NT2/D1 (cell line): ENCODE results near the gene EPO.
A peak's percentile ranks its signal among the peaks of the same experiment; 100 is the strongest.

Experiments
- DNase-seq: peaks from one replicate; pipeline ENCODE4 v3.0.0-alpha.2; 2011; ENCODE audit warnings: low read depth, low spot score
- H3K27me3 ChIP-seq: 2 replicates; pipeline ENCODE4 v1.6.0; 2011; ENCODE audit warnings: mild to moderate bottlenecking; ENCODE audit not compliant: insufficient read length, insufficient read depth
- H3K36me3 ChIP-seq: 2 replicates; pipeline ENCODE4 v1.6.1; 2011; ENCODE audit warnings: mild to moderate bottlenecking, low read length, mixed read lengths; ENCODE audit not compliant: insufficient read depth, insufficient read length
- H3K4me1 ChIP-seq: 2 replicates; pipeline ENCODE4 v1.5.1; 2011; ENCODE audit not compliant: insufficient read depth, insufficient read length
- H3K4me3 ChIP-seq: 2 replicates; pipeline ENCODE4 v1.5.1; 2011; ENCODE audit warnings: low read depth; ENCODE audit not compliant: insufficient read length
- H3K9ac ChIP-seq: 2 replicates; pipeline ENCODE4 v1.6.0; 2011; ENCODE audit warnings: low read depth; ENCODE audit not compliant: insufficient read length
- H3K9me3 ChIP-seq: 2 replicates; pipeline ENCODE4 v1.5.1; 2011; ENCODE audit warnings: mild to moderate bottlenecking, low read length; ENCODE audit not compliant: insufficient read depth
- SUZ12 ChIP-seq: IDR thresholded peaks from 2 replicates; pipeline ENCODE4 v1.6.1; 2011; ENCODE audit not compliant: insufficient read length, insufficient read depth; ENCODE audit errors: extremely low read depth
- YY1 ChIP-seq: IDR thresholded peaks from 2 replicates; pipeline ENCODE4 v1.6.1; 2011; ENCODE audit not compliant: insufficient read length, insufficient read depth
- ZNF274 ChIP-seq: IDR thresholded peaks from 2 replicates; pipeline ENCODE4 v1.6.1; 2011; ENCODE audit warnings: mild to moderate bottlenecking, low read depth, low read length

The EPO gene

DNA sequence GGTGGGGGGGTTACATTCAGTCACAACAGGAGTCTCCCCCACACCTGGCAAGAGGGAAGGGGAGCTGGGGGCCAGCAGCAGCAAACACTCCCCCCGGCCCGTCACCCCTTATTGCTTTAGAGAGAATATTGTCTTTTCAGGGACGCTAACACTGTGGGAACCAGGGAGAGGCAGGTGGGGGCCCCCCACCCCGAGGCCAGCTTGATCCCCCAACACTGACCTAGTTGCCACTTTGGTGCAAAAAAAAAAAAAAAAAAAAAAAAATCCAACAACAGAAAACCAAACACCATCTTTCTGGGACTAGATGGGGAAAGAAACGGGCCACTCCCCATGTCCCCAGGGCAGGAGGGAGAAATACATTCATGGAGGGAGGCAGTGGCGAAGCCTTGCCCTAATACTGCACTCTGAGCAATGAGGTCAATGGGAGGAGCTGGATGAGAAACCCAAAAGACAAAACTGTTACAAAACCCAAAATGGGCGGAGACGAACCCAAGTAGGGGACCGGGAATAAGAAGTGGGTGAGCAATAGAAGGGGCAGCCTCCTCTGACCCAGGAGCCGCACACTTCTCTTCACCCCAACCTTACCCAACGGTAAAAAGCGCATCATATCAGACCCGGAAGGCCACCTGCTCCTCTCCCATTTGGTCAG lies 40.2 kb upstream of the EPO start:
- no peaks in the 10 kb centered on the region for H3K9me3 ChIP-seq
- peaks cover 76% of the 10 kb centered on the region for H3K36me3 ChIP-seq
- H3K27me3 ChIP-seq: no peaks in the 10 kb centered on the region
- no peak overlapping the region for H3K4me3 ChIP-seq
- H3K9ac ChIP-seq: no peak overlapping the region
- no peak for TF ChIP-seq ZNF274
- no peak for TF ChIP-seq YY1
- TF ChIP-seq SUZ12: no peak
- peaks cover 23% of the 10 kb centered on the region for H3K4me1 ChIP-seq
- no peak for DNase-seq

DNA sequence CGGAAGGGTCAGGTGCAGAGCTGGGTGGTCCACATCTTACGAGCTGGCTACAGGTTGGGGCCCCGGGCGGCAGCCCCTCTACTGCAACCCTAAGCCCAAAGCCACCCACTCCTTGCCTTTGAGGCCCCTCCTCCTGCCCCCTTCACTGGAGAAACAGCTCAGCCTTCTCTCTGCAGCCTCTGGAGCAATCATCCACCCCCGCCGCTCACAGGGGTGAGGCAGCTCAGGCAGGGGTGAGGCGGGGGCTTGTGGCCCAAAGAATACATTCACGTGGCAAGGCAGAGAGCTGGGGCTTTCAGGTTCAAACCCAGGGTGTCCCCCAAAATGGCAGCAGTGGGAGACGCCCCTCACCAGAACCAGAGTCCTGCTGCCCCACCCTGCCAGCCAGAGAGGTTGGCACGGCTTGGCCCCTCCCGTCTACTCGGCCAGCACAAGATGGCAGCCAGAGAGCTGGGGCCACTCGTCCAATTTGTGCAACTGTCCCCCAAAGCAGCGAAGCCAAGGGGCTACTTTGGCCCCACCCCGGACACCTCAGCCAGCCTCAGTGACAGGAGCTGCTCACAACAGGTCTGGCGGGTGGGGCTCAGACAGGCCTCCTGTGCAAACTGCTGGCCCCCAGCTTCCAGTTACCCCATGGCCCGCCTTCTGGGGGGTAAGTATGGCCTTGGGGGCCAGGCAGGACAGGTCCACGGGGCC lies 39.5 kb upstream of the EPO start:
- H3K9ac ChIP-seq: no peak overlapping the region

DNA sequence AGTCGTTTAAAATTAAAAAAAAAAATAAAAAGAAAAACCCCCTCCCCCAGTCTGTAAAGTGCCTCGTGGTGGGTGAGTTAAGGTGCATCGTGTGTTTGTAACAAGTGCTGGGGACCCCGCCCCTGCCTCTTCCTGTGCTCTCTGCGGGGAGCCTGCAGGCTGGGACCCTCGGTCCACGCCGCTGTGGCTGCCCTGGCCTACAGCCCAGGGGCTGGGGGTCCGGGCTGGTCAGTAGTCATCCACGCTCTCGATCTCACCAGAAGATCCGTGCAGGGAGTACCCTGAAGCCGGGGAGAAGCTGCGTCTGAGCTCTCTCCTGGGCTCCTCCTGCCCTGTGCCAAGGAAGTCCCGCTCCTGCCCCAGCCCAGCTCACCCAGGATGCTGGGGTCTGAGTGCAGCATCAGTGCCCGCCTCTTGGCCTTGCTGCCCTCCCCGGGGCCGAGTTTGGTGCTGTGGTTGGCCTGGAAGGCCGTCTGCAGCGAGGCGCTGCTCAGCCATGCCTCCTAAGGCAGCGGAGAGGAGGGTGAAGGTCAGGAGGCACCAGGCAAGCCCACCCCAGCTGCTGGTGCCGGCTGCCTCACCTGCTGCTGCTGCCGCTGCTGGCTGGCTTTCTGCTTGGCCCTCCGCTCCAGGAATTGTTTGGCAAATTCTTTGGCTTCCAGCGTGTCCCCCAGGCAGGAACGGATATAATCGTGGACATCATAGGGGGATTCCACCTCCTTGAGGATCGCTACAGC lies 38.6 kb upstream of the EPO start:
- Histone ChIP-seq H3K27me3 (no peaks in the 10 kb centered on the region), H3K36me3 (peaks cover 88% of the 10 kb centered on the region), H3K9me3 (no peaks in the 10 kb centered on the region), H3K4me1 (peaks cover 20% of the 10 kb centered on the region), H3K9ac (peak overlapping the region; percentile 32), H3K4me3 (no peak overlapping the region)
- no peak for TF ChIP-seq SUZ12
- no peak for TF ChIP-seq ZNF274
- no peak for TF ChIP-seq YY1
- DNase-seq: no peak

More for the DNA sequence above, 39.5 kb upstream of the EPO start:
- Histone ChIP-seq H3K4me3 (no peak overlapping the region), H3K4me1 (peaks cover 23% of the 10 kb centered on the region), H3K36me3 (peaks cover 83% of the 10 kb centered on the region), H3K27me3 (no peaks in the 10 kb centered on the region), H3K9me3 (no peaks in the 10 kb centered on the region)
- DNase-seq: no peak
- no peak for TF ChIP-seq ZNF274
- TF ChIP-seq SUZ12: no peak
- no peak for TF ChIP-seq YY1

DNA sequence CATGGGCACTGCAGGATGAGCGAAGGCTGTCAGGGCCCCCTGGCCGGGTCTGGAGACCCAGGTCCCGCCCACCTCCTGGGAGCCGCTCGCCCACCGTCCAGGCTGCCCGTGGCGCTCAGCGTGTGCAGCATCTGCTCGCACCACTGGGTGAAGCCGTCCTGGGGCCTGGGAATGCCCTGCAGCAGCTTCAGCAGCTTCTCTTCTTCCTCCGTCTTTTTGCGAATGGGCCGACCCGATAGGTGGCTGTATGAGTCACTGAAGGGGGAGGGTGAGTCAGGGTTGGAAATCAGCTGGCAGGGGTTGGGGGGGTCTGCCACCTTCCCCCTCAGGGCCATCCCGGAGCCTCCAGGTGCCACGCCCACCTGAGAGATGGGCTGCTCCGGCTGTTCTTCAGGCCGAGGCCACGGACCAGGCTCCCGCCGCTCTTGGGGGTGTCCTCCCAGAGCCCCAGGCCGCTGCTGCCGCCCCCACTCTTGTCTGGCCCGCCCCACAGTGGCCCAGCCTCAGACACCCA lies 38.0 kb upstream of the EPO start:
- TF ChIP-seq YY1 (no peak), SUZ12 (no peak), ZNF274 (no peak)
- Histone ChIP-seq H3K4me1 (peaks cover 19% of the 10 kb centered on the region), H3K27me3 (no peaks in the 10 kb centered on the region), H3K9me3 (no peaks in the 10 kb centered on the region), H3K36me3 (peaks cover 88% of the 10 kb centered on the region), H3K4me3 (no peak overlapping the region), H3K9ac (peak overlapping the region; percentile 32)
- no peak for DNase-seq

DNA sequence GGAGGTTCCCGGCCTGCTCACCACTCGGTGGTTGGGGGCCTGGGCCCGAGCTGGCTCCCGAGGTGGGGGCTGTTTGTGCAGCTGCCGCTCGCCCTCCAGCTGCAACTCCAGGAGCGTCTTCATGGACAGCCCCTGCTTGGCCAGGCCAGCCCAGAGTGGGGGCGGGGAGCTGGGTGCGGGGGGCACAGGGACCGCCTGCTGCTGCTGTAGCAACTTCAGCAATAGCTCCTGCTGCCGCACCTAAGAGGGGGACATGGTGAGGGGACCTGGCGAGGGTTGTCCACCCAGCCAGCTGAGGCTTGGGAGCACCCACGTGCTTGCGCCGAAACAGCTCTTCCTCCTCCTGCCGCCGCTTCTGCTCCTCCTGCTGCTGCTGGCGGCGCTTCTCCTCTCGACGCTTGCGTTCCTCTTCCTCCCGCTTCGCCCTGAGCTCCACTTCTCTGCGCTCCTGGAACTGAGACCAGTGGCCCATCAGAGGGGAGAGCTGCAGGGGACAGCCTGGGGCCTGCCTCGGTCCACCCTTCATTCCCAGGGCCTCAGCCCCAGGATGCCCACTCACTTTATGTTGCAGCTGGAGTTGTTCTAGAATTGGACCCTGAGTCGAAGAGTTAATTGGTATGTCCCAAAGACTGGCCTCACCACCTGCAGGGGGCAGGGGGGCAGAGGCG lies 37.1 kb upstream of the EPO start:
- H3K36me3 ChIP-seq: peaks cover 85% of the 10 kb centered on the region
- TF ChIP-seq YY1 (no peak), SUZ12 (no peak), ZNF274 (no peak)

DNA sequence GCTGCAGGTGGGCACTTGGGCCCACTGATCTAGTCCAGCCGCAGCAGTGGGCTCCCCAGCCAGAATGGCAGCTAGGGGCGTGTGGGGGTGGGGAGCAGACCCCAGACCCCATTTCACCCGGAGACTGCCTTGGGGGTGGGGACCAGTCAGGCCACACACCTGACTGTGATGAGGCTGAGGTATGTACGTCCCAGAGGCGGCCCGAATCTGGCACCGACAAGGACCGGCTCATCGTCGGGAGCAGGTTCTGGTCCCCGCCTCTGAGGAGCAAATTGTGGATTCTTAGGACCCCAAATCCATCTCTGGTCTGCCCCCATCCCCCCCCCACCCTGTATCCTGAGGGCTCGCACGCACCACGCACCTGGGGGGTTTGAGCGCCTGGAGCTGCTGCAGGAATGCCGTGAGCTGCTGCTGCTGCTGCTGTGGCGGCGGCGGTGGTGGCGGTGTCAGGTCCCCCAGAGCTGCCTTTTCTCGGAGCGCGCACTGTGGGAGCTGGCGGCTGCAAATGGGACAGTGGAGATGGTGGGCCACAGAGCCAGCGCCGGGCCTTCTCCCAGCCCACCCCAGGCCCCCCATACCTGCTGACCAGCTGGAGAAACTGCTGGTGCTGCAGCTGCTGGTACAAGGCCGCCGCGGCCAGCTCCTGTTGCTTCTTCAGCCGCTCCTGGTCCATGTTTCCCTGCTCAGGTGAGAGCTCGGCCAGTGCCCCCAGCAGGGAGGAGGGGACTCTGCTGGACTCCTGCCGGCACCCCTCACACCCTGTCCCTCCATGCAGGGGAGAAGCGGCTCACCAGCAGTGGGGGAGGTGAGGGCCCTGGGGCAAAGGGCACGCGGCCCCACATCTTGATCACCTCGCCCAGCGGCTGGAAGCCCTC lies 36.4 kb upstream of the EPO start:
- Histone ChIP-seq H3K4me3 (no peak overlapping the region), H3K36me3 (peaks cover 85% of the 10 kb centered on the region), H3K9me3 (no peaks in the 10 kb centered on the region), H3K9ac (no peak overlapping the region), H3K27me3 (no peaks in the 10 kb centered on the region), H3K4me1 (peaks cover 15% of the 10 kb centered on the region)
- no peak for TF ChIP-seq SUZ12
- TF ChIP-seq ZNF274: no peak
- TF ChIP-seq YY1: no peak
- no peak for DNase-seq

More for the DNA sequence above, 37.1 kb upstream of the EPO start:
- H3K9me3 ChIP-seq: no peaks in the 10 kb centered on the region
- no peak overlapping the region for H3K9ac ChIP-seq
- no peaks in the 10 kb centered on the region for H3K27me3 ChIP-seq
- no peak for DNase-seq
- H3K4me1 ChIP-seq: peaks cover 16% of the 10 kb centered on the region
- H3K4me3 ChIP-seq: no peak overlapping the region
